ENCODE results near the gene KCNH2.

The KCNH2 gene

DNA sequence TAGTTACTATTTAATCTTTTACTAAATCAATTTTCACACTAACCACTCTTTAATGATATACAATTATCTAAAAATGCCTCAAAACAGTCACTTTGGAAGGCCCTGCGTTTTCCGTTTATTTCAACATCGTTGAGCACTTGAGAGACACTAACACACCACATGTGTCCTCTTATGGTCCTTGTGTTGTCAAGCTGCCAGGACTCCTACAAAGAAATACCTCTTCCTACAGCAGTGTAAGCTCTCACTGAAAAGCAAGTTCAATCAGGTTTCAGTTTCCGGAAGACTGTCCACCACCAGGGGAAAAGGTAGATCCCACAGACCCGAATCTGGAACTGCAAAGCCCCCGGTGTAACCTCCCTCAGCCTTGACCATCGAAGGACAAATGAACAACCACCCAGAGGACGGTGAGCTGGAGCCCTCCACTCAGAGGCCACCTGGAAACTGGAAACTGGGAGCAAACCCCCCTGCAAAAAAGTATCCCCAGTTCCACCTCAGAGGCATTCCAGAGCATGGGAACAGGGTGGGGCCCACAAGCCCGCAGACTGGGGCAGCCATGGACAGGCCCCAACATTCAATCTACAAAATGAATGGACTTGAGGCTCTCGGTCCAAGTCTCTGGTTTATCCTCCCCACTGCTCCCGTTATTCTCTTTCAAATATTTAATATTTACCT lies 37.6 kb downstream of the KCNH2 start:
- no peak for TF ChIP-seq EZH2phosphoT487 (conservative IDR thresholded peaks at IDR 0.05; ENCODE audit: low read length)
- no peak for TF ChIP-seq CTCF (IDR thresholded peaks at IDR 0.05; ENCODE audit: insufficient read depth, low read length, poor library complexity, severe bottlenecking)
- H3K4me2 ChIP-seq (ENCODE audit: low read depth, low read length, poor library complexity, severe bottlenecking), result no peak overlapping the region

GRCh38 chr7:150939466-150939865 lies 38.7 kb downstream of the KCNH2 start:
- no peaks in the 10 kb centered on the region for H3K79me2 ChIP-seq (ENCODE audit: insufficient read depth, low read length)
- no peak overlapping the region for H2AFZ ChIP-seq (ENCODE audit: low read depth, low read length, severe bottlenecking)
- TF ChIP-seq CTCF (IDR thresholded peaks at IDR 0.05; ENCODE audit: insufficient read depth, low read length, poor library complexity, severe bottlenecking), result no peak
- no peaks in the 10 kb centered on the region for H3F3A ChIP-seq (ENCODE audit: insufficient read depth)
- H4K20me1 ChIP-seq (ENCODE audit: low read depth, low read length), result no peaks in the 10 kb centered on the region
- H3K27me3 ChIP-seq (ENCODE audit: low read length), result no peaks in the 10 kb centered on the region
- H3K9me2 ChIP-seq (replicated peaks; ENCODE audit: insufficient read depth, low read length), result no peaks in the 10 kb centered on the region
- H3K36me3 ChIP-seq (ENCODE audit: low read length), result no peaks in the 10 kb centered on the region
- H3K9me3 ChIP-seq (ENCODE audit: insufficient read depth, low read length), result no peaks in the 10 kb centered on the region
- no peak overlapping the region for H3K9ac ChIP-seq (ENCODE audit: low read length)
- no peak overlapping the region for H3K4me2 ChIP-seq (ENCODE audit: low read depth, low read length, poor library complexity, severe bottlenecking)
- H3K4me3 ChIP-seq (ENCODE audit: insufficient read depth, low read length, poor library complexity, severe bottlenecking), result no peak overlapping the region
- no peak overlapping the region for H3K27ac ChIP-seq (ENCODE audit: low read depth, low read length)

More for the DNA sequence above, 37.6 kb downstream of the KCNH2 start:
- no peak overlapping the region for H2AFZ ChIP-seq (ENCODE audit: low read depth, low read length, severe bottlenecking)
- H3K4me3 ChIP-seq (ENCODE audit: insufficient read depth, low read length, poor library complexity, severe bottlenecking), result no peak overlapping the region
- no peaks in the 10 kb centered on the region for H3K36me3 ChIP-seq (ENCODE audit: low read length)
- H4K20me1 ChIP-seq (ENCODE audit: low read depth, low read length), result no peaks in the 10 kb centered on the region
- no peaks in the 10 kb centered on the region for H3K79me2 ChIP-seq (ENCODE audit: insufficient read depth, low read length)
- H3K9me2 ChIP-seq (replicated peaks; ENCODE audit: insufficient read depth, low read length), result no peaks in the 10 kb centered on the region
- no peaks in the 10 kb centered on the region for H3F3A ChIP-seq (ENCODE audit: insufficient read depth)
- H3K9me3 ChIP-seq (ENCODE audit: insufficient read depth, low read length), result no peaks in the 10 kb centered on the region
- H3K27ac ChIP-seq (ENCODE audit: low read depth, low read length), result no peak overlapping the region
- H3K27me3 ChIP-seq (ENCODE audit: low read length), result no peaks in the 10 kb centered on the region
- no peak overlapping the region for H3K9ac ChIP-seq (ENCODE audit: low read length)

DNA sequence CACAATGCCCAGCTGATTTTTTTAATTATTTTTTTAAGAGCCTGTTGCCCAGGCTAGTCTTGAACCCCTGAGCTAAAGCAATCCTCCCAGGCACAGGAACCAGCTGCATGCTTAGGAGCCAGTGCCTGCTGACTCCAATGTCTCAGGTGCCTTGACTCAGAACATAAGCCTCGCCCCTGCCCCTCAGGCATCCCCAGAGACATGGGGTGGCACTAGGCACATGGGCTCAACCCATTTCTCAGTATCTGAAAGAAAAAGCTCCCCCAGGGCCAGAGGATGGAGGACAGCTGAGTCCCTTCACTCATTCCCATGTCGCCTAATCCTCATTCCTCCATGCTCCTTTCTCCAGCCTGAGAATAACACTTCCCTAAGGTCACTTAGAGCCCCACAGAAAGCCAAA lies 39.1 kb downstream of the KCNH2 start:
- TF ChIP-seq EZH2phosphoT487 (conservative IDR thresholded peaks at IDR 0.05; ENCODE audit: low read length), result no peak
- no peak for TF ChIP-seq CTCF (IDR thresholded peaks at IDR 0.05; ENCODE audit: insufficient read depth, low read length, poor library complexity, severe bottlenecking)
- no peaks in the 10 kb centered on the region for H3K9me2 ChIP-seq (replicated peaks; ENCODE audit: insufficient read depth, low read length)
- no peak overlapping the region for H3K9ac ChIP-seq (ENCODE audit: low read length)
- H4K20me1 ChIP-seq (ENCODE audit: low read depth, low read length), result no peaks in the 10 kb centered on the region
- no peaks in the 10 kb centered on the region for H3F3A ChIP-seq (ENCODE audit: insufficient read depth)
- H3K4me2 ChIP-seq (ENCODE audit: low read depth, low read length, poor library complexity, severe bottlenecking), result no peak overlapping the region
- no peaks in the 10 kb centered on the region for H3K9me3 ChIP-seq (ENCODE audit: insufficient read depth, low read length)
- H3K27ac ChIP-seq (ENCODE audit: low read depth, low read length), result no peak overlapping the region
- H2AFZ ChIP-seq (ENCODE audit: low read depth, low read length, severe bottlenecking), result no peak overlapping the region
- no peaks in the 10 kb centered on the region for H3K79me2 ChIP-seq (ENCODE audit: insufficient read depth, low read length)
- no peak overlapping the region for H3K4me3 ChIP-seq (ENCODE audit: insufficient read depth, low read length, poor library complexity, severe bottlenecking)
- no peaks in the 10 kb centered on the region for H3K36me3 ChIP-seq (ENCODE audit: low read length)
- H3K27me3 ChIP-seq (ENCODE audit: low read length), result no peaks in the 10 kb centered on the region

Measured in SU-DHL-6 (cell line).